K562 (cell line): Measurements from ENCODE around the gene METTL15. TPM values are rescaled to one million over a fixed set of nuclear protein-coding genes. Genes with fewer than 3 reads are reported as not detected.

Source experiments
- CCAR2 ChIP-seq: fragments of 200-400 bp; formaldehyde crosslinking; IDR thresholded peaks from 2 replicates; pipeline ENCODE4 v1.6.1; 2017; ENCODE audit warnings: mild to moderate bottlenecking, low read depth, low read length
- CGGBP1 ChIP-seq: fragments of 250-450 bp; sonication (Bioruptor Pico); IDR thresholded peaks from 2 replicates; pipeline ENCODE4 v1.9.0; 2021; ENCODE audit warnings: mild to moderate bottlenecking
- GATAD2B ChIP-seq: fragments of 450-650 bp; IDR thresholded peaks from 2 replicates; pipeline ENCODE4 v1.6.1; 2017; ENCODE audit warnings: mild to moderate bottlenecking, borderline replicate concordance
- IRF2 ChIP-seq: sonication (generic); formaldehyde crosslinking; IDR thresholded peaks from 2 replicates; pipeline ENCODE4 v1.8.1; 2022; ENCODE audit warnings: mild to moderate bottlenecking, missing genetic modification reagents
- SMAD3 ChIP-seq: fragments of 450-650 bp; formaldehyde crosslinking; conservative IDR thresholded peaks from 2 replicates; pipeline ENCODE4 v1.4.0; 2020; ENCODE audit warnings: mild to moderate bottlenecking
- ZBTB26 ChIP-seq: fragments of 450-650 bp; formaldehyde crosslinking; IDR thresholded peaks from 2 replicates; pipeline ENCODE4 v1.4.0; 2022; ENCODE audit warnings: missing genetic modification characterization
- ZBTB40 ChIP-seq, 2 experiments: fragments of 450-650 bp in 1 of 2; sonication (generic) in 1 of 2; formaldehyde crosslinking in 1 of 2; IDR thresholded peaks; 2 replicates each; pipeline versions ENCODE4 v1.7.1 to v1.9.0; 2016 to 2022; ENCODE audit warnings: inconsistent platforms in 1 of 2, mild to moderate bottlenecking in 1 of 2, missing genetic modification reagents in 1 of 2
- ZNF134 ChIP-seq: fragments of 250-450 bp; sonication (Bioruptor Pico); conservative IDR thresholded peaks from 2 replicates; pipeline ENCODE4 v1.4.0; 2020
- ZNF165 ChIP-seq: fragments of 250-450 bp; sonication (Bioruptor Pico); IDR thresholded peaks from 2 replicates; pipeline ENCODE4 v1.4.0; 2020; ENCODE audit warnings: borderline replicate concordance
- ZNF239 ChIP-seq: fragments of 250-450 bp; sonication (Bioruptor Pico); IDR thresholded peaks from 2 replicates; pipeline ENCODE4 v1.4.0; 2020; ENCODE audit warnings: mild to moderate bottlenecking
- ZNF274 ChIP-seq: IDR thresholded peaks from 2 replicates; pipeline ENCODE4 v1.6.1; 2011; ENCODE audit warnings: low read depth, mild to moderate bottlenecking, low read length, moderate library complexity, borderline replicate concordance
- ZNF561 ChIP-seq: fragments of 450-650 bp; formaldehyde crosslinking; conservative IDR thresholded peaks from 2 replicates; pipeline ENCODE4 v1.4.0; 2020; ENCODE audit warnings: mild to moderate bottlenecking, moderate library complexity
- ZNF589 ChIP-seq: fragments of 200-800 bp; sonication (Bioruptor generic); IDR thresholded peaks from 2 replicates; pipeline ENCODE4 v1.6.1; 2016; ENCODE audit warnings: low read depth, missing genetic modification characterization, missing compliant biosample characterization
- polyA plus RNA-seq, 8 experiments: library from polyadenylated mRNA; depleted of rRNA in 4 of 8; stranded (reverse) in 5 of 8; unstranded in 3 of 8; fragments of >200 nt; fragmentation: Nextera tagmentation in 2 of 8; fragmentation: Illumina TruSeq in 1 of 8; extraction: Ambion mirVana in 2 of 8; extraction: Trizol in 1 of 8; gene quantifications; 2 replicates each; pipeline versions ENCODE4 v1.2.1 to v1.2.3, GENCODE V29; 2011 to 2014; ENCODE audit warnings: inconsistent platforms in 1 of 8, missing spikeins in 1 of 8
- total RNA-seq, 7 experiments: library from RNA; depleted of rRNA in 6 of 7; stranded (reverse); fragments of >200 nt in 6 of 7; fragmentation: Illumina TruSeq in 2 of 7; extraction: Trizol in 2 of 7; gene quantifications; 2 replicates each; pipeline versions ENCODE4 v1.2.1 to v1.2.3, GENCODE V29; 2011 to 2021; ENCODE audit warnings: low replicate concordance in 1 of 7
- TF ChIP-seq, protein P1 (sequence below): sonication (generic); IDR thresholded peaks from 2 replicates; pipeline ENCODE4 v1.6.1; 2016
- TF ChIP-seq, protein P2 (sequence below): sonication (generic); formaldehyde crosslinking; IDR thresholded peaks from 2 replicates; pipeline ENCODE4 v1.8.0; 2022; ENCODE audit warnings: missing genetic modification reagents, mild to moderate bottlenecking, borderline replicate concordance

The METTL15 gene
- total and polyA plus RNA-seq, 9 of the 15 experiments (the other 6 are each of a cell fraction or from before 2014, with no cell fraction given): 10.7 to 21.7 (median 15.9) TPM

DNA sequence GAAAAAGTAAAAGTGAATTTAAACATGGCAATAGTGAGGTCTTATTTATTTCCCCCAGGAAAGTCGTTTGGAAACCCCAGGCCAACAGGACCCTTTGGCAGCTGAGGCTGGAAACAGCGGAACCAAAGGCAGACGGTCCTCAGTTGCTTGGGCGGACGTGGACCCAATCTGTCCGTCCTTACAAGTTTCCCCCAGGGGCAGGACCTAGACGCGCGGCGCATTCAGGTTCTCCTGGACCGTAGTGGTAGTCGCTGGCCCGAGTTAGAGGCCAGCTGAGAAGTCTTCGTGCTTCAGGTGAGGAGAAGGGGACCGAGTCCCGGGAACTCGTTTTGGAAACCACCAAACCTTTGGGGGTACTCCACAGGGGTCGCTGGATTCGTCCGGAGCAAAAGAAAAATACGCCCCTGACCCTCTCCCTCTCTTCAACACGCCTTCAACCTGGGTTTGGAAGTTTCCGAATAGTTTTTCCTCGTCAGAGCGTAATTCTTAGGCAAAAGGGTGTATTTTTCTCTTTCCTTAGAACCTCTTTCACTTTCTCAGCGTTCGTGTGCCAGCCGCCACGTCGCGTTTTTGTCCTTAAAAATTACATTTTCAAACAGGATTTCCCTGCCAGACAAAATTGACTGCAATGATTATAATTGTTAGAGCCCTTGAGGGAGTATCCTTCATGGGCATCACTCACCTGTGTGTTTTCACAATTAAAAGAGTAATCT, 2.1 kb downstream of the METTL15 start (continued):
- TF ChIP-seq ZNF165: no peak
- TF ChIP-seq IRF2 (CRISPR knock-in tag): no peak
- no peak for TF ChIP-seq GATAD2B
- TF ChIP-seq ZNF274: no peak
- TF ChIP-seq, protein P1, sequence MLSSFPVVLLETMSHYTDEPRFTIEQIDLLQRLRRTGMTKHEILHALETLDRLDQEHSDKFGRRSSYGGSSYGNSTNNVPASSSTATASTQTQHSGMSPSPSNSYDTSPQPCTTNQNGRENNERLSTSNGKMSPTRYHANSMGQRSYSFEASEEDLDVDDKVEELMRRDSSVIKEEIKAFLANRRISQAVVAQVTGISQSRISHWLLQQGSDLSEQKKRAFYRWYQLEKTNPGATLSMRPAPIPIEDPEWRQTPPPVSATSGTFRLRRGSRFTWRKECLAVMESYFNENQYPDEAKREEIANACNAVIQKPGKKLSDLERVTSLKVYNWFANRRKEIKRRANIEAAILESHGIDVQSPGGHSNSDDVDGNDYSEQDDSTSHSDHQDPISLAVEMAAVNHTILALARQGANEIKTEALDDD: 0 out of 2 replicates have a peak, but pooled peaks have one; percentile 16
- no peak for TF ChIP-seq ZBTB26 (CRISPR knock-in tag)
- TF ChIP-seq, protein P2, sequence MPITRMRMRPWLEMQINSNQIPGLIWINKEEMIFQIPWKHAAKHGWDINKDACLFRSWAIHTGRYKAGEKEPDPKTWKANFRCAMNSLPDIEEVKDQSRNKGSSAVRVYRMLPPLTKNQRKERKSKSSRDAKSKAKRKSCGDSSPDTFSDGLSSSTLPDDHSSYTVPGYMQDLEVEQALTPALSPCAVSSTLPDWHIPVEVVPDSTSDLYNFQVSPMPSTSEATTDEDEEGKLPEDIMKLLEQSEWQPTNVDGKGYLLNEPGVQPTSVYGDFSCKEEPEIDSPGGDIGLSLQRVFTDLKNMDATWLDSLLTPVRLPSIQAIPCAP (CRISPR knock-in tag): no peak
- TF ChIP-seq ZNF561 (CRISPR knock-in tag): no peak
- TF ChIP-seq ZNF239 (CRISPR knock-in tag): 0 out of 2 replicates have a peak, but pooled peaks have one; percentile 28
- TF ChIP-seq ZBTB40 (IDR thresholded peaks at IDR 0.05): peak; percentile 92
- no peak for TF ChIP-seq ZBTB40 (CRISPR knock-in tag; IDR thresholded peaks at IDR 0.05)
- no peak for TF ChIP-seq CGGBP1
- TF ChIP-seq SMAD3: 0 out of 2 replicates have a peak, but pooled peaks have one; percentile 58
- no peak for TF ChIP-seq ZNF134
- no peak for TF ChIP-seq ZNF589
- no peak for TF ChIP-seq CCAR2
